IMR-90 (cell line): Measurements from ENCODE around the gene NDUFB7. TPM values are rescaled to one million over a fixed set of nuclear protein-coding genes. Genes with fewer than 3 reads are reported as not detected.
A peak's percentile ranks its signal among the peaks of the same experiment; 100 is the strongest.

Experiments used
- ATAC-seq: fragments of 200-7000 bp; cut with Tn5 transposase; 2 replicates; pipeline ENCODE4 v1.9.1; 2020; ENCODE audit warnings: low read depth, mild to moderate bottlenecking, moderate library complexity
- BruUV-seq: library from RNA; stranded (reverse); fragments of 400-500 nt; replicated peaks from 2 replicates; lab custom pipeline; 2021; lab: Mats Ljungman, UMichigan
- CTCF ChIA-PET: fragments of 300-600 bp; formaldehyde crosslinking; extraction: SDS; loops from one replicate; lab custom pipeline; 2021; ENCODE audit warnings: antibody characterized with exemption; lab: Yijun Ruan, JAX
- POLR2A ChIA-PET: fragments of 300-600 bp; sonication (Branson Sonifier 250); formaldehyde crosslinking; loops from one replicate; lab custom pipeline; 2022; ENCODE audit warnings: antibody characterized with exemption; ENCODE audit not compliant: unreplicated experiment; lab: Charles Lee
- DNase-seq: peaks from one replicate; pipeline ENCODE4 v3.0.0; 2013
- H2AFZ ChIP-seq: replicated peaks from 2 replicates; pipeline ENCODE3; 2013; ENCODE audit warnings: low read length, mild to moderate bottlenecking; ENCODE audit not compliant: poor library complexity
- H2AK5ac ChIP-seq: 2 replicates; pipeline ENCODE4 v1.6.1; 2013; ENCODE audit warnings: low read depth, low read length, inconsistent platforms
- H2AK9ac ChIP-seq: replicated peaks from 2 replicates; pipeline ENCODE3; 2013; ENCODE audit warnings: mild to moderate bottlenecking, low read depth, low read length, moderate library complexity; ENCODE audit not compliant: poor library complexity
- H2BK120ac ChIP-seq: 2 replicates; pipeline ENCODE4 v1.6.1; 2013; ENCODE audit warnings: low read depth, low read length, inconsistent platforms
- H2BK15ac ChIP-seq: 3 replicates; pipeline ENCODE4 v1.6.1; 2013; ENCODE audit warnings: low read depth, low read length, inconsistent platforms
- H2BK20ac ChIP-seq: 2 replicates; pipeline ENCODE4 v1.6.1; 2013; ENCODE audit warnings: low read depth, mild to moderate bottlenecking, inconsistent platforms, low read length, moderate library complexity
- H2BK5ac ChIP-seq: 2 replicates; pipeline ENCODE4 v1.6.1; 2013; ENCODE audit warnings: mild to moderate bottlenecking, low read depth, low read length, inconsistent platforms; ENCODE audit not compliant: poor library complexity, severe bottlenecking
- H3K14ac ChIP-seq: replicated peaks from 2 replicates; pipeline ENCODE4 v1.6.1; 2013; ENCODE audit warnings: low read depth, low read length, inconsistent platforms
- H3K18ac ChIP-seq: 2 replicates; pipeline ENCODE4 v1.6.1; 2013; ENCODE audit warnings: low read depth, low read length, control low read depth
- H3K23ac ChIP-seq: 2 replicates; pipeline ENCODE4 v1.6.1; 2013; ENCODE audit warnings: low read depth, low read length, inconsistent platforms
- H3K27ac ChIP-seq: 2 replicates; pipeline ENCODE4 v1.5.1; 2013; ENCODE audit warnings: mild to moderate bottlenecking, control low read depth, low read length; ENCODE audit not compliant: insufficient read depth
- H3K27me3 ChIP-seq: 2 replicates; pipeline ENCODE4 v1.6.1; 2013; ENCODE audit warnings: low read length; ENCODE audit not compliant: control insufficient read depth, insufficient read depth
- H3K36me3 ChIP-seq: 2 replicates; pipeline ENCODE4 v1.6.1; 2013; ENCODE audit warnings: low read length, mixed read lengths; ENCODE audit not compliant: control insufficient read depth, insufficient read depth
- H3K4ac ChIP-seq: 2 replicates; pipeline ENCODE4 v1.6.1; 2013; ENCODE audit warnings: low read depth, low read length, inconsistent platforms
- H3K4me1 ChIP-seq: 2 replicates; pipeline ENCODE4 v1.6.1; 2013; ENCODE audit warnings: low read length, mixed read lengths; ENCODE audit not compliant: control insufficient read depth, insufficient read depth
- H3K4me2 ChIP-seq: 2 replicates; pipeline ENCODE4 v1.6.1; 2013; ENCODE audit warnings: low read depth, mild to moderate bottlenecking, control low read depth, low read length, moderate library complexity
- H3K4me3 ChIP-seq: 2 replicates; pipeline ENCODE4 v1.5.1; 2013; ENCODE audit warnings: low read depth, mild to moderate bottlenecking, control low read depth, low read length, moderate library complexity; ENCODE audit not compliant: insufficient read depth
- H3K56ac ChIP-seq: 2 replicates; pipeline ENCODE4 v1.6.1; 2013; ENCODE audit warnings: low read length, inconsistent platforms; ENCODE audit not compliant: insufficient read depth; ENCODE audit errors: extremely low read depth
- H3K79me1 ChIP-seq, 2 experiments: 2 replicates each; pipeline ENCODE4 v1.6.1; 2013; ENCODE audit warnings: low read length in 2 of 2, inconsistent platforms in 1 of 2, low read depth in 1 of 2
- H3K9ac ChIP-seq: 2 replicates; pipeline ENCODE4 v1.6.1; 2013; ENCODE audit warnings: low read depth, low read length, control low read depth
- H3K9me1 ChIP-seq: 2 replicates; pipeline ENCODE4 v1.6.1; 2013; ENCODE audit warnings: low read length, inconsistent platforms; ENCODE audit not compliant: insufficient read depth
- H3K9me3 ChIP-seq: 2 replicates; pipeline ENCODE4 v1.6.1; 2013; ENCODE audit warnings: low read length; ENCODE audit not compliant: control insufficient read depth, insufficient read depth
- H4K20me1 ChIP-seq: 2 replicates; pipeline ENCODE4 v1.6.1; 2013; ENCODE audit warnings: low read length, inconsistent platforms; ENCODE audit not compliant: insufficient read depth
- H4K5ac ChIP-seq: 2 replicates; pipeline ENCODE4 v1.6.1; 2013; ENCODE audit warnings: mild to moderate bottlenecking, low read depth, low read length, control low read depth
- H4K8ac ChIP-seq, 2 experiments: 2 replicates each; pipeline ENCODE4 v1.6.1; 2013; ENCODE audit warnings: low read depth in 2 of 2, low read length in 2 of 2, control low read depth in 1 of 2, inconsistent platforms in 1 of 2
- H4K91ac ChIP-seq: 2 replicates; pipeline ENCODE4 v1.6.1; 2013; ENCODE audit warnings: low read depth, low read length, inconsistent platforms; ENCODE audit not compliant: insufficient read depth
- CHD1 ChIP-seq: IDR thresholded peaks from 2 replicates; pipeline ENCODE4 v1.6.1; 2012; ENCODE audit warnings: low read depth, low read length, improper control_type of control experiment
- ELK1 ChIP-seq: fragments of 150-350 bp; IDR thresholded peaks from 2 replicates; pipeline ENCODE4 v1.6.1; 2016; ENCODE audit warnings: low read depth, mild to moderate bottlenecking, low read length, moderate library complexity, borderline replicate concordance
- POLR2A ChIP-seq: IDR thresholded peaks from 2 replicates; pipeline ENCODE4 v1.6.1; 2012; ENCODE audit warnings: mild to moderate bottlenecking, low read depth, low read length
- SMC3 ChIP-seq: fragments of 150-350 bp; IDR thresholded peaks from 2 replicates; pipeline ENCODE4 v1.6.1; 2016; ENCODE audit warnings: low read depth, mild to moderate bottlenecking, antibody characterized with exemption, low read length, moderate library complexity
- WGBS, 2 experiments: methylation state at CpG; one replicate each; pipeline versions ENCODE4 v1.1.5 to v1.1.7; 2013; ENCODE audit warnings: missing lambda C conversion rate in 2 of 2; ENCODE audit not compliant: insufficient read length in 1 of 2; ENCODE audit errors: extremely low coverage in 2 of 2; 5-methylcytosine and 5-hydroxymethylcytosine counted together
- dilution Hi-C: fragments of 300-500 bp; cut with HindIII; formaldehyde crosslinking; loops from one replicate; pipeline ENCODE4 v1.14.3; 2018; ENCODE audit warnings: low sequenced_read_pairs; ENCODE audit not compliant: unreplicated experiment
- in situ Hi-C: fragments of 300-500 bp; cut with MboI; formaldehyde crosslinking; loops from 3 replicates; pipeline ENCODE4 v1.14.3; 2019; ENCODE audit warnings: low sequenced_read_pairs, inconsistent platforms, mixed read lengths
- intact Hi-C: fragments of 100-400 bp; cut with micrococcal nuclease; formaldehyde crosslinking; loops from 2 replicates; pipeline ENCODE4 v1.10.0; 2022
- polyA plus RNA-seq, 3 experiments: library from polyadenylated mRNA; depleted of rRNA; stranded (reverse); fragments of >200 nt; gene quantifications; 2 replicates each; pipeline ENCODE4 v1.2.3, GENCODE V29; 2012; ENCODE audit warnings: low replicate concordance in 1 of 3
- total RNA-seq: library from RNA; depleted of rRNA; stranded (reverse); fragments of >200 nt; gene quantifications from 2 replicates; pipeline ENCODE4 v1.2.3, GENCODE V29; 2012

Gene NDUFB7
- total and polyA plus RNA-seq, 2 of the 4 experiments (the other 2 are of a cell fraction), result 436 to 523 TPM

GRCh38 chr19:14519245-14519859 lies 52.5 kb downstream of the NDUFB7 start:
- Histone ChIP-seq H4K91ac (peak overlapping the region; percentile 52), H3K56ac (no peak overlapping the region), H3K14ac (peak overlapping the region; percentile 43; the same call in 1 of the 2 replicates), H3K4ac (peak overlapping the region; percentile 44), H3K27me3 (no peaks in the 10 kb centered on the region), H3K4me1 (peaks cover 19% of the 10 kb centered on the region), H3K4me2 (no peak overlapping the region), H3K9me3 (no peaks in the 10 kb centered on the region), H2AK5ac (peak overlapping the region; percentile 27), H3K18ac (peak overlapping the region; percentile 10; the same call in 1 of the 2 replicates), H3K9me1 (peaks cover 18% of the 10 kb centered on the region), H3K4me3 (no peak overlapping the region), H4K20me1 (peaks cover 34% of the 10 kb centered on the region), H2AK9ac (peak overlapping the region; percentile 68), H3K23ac (0 out of 2 replicates have a peak overlapping the region, but pooled peaks have one; percentile 0), H3K27ac (peak overlapping the region; percentile 64), H2BK15ac (peak overlapping the region; percentile 31; the same call in 1 of the 3 replicates), H4K8ac (peak overlapping the region; percentile 92 to 99), H2BK120ac (peak overlapping the region; percentile 70), H3K9ac (no peak overlapping the region), H3K36me3 (peaks cover 24% of the 10 kb centered on the region), H3K79me1 (peaks cover 18 to 38% of the 10 kb centered on the region in 2 experiments), H2BK5ac (peak overlapping the region; percentile 74), H2AFZ (no peak overlapping the region), H2BK20ac (peak overlapping the region; percentile 30; the same call in 1 of the 2 replicates), H4K5ac (peak overlapping the region; percentile 78)
- ChIA-PET CTCF (no interaction called here), POLR2A (interaction anchor here (0.5 kb wide), 1 partner anchor 1560 kb away, joined by 5 read pairs; no protein-coding TSS in a partner anchor)
- BruUV-seq, result no TSS peak
- in situ Hi-C loops (no loop called here), dilution Hi-C loops (no loop called here), intact Hi-C loops (no loop called here)
- no peak for DNase-seq
- TF ChIP-seq POLR2A (no peak), SMC3 (no peak), CHD1 (no peak), ELK1 (no peak)
- no peak for ATAC-seq
- 93% methylated on average over 3 of the region's 22 CpGs; no CpG with 5 or more reads in 1 of the 2 experiments for WGBS, 2 experiments
